Heart left ventricle (tissue), 16 donors: ENCODE results near the gene TNFRSF18. TPM values are rescaled to one million over a fixed set of nuclear protein-coding genes. Genes with fewer than 3 reads are reported as not detected.

Experiments
- ATAC-seq, 4 donors: fragments of 200-7000 bp; cut with Tn5 transposase; one replicate each; pipeline ENCODE4 v1.9.1; 2020 to 2022; ENCODE audit warnings: moderate library complexity in 4 of 4, mild to moderate bottlenecking in 3 of 4, moderate number of reproducible peaks in 1 of 4
- DNase-seq, 5 donors: peaks; one replicate each; pipeline ENCODE4 v3.0.0-alpha.2; 2020
- H3K27ac ChIP-seq, 12 donors: fragments of 200-600 bp; sonication (generic) in 4 of 12; one replicate each; pipeline versions ENCODE4 v1.5.0 to v1.8.0; 2016 to 2022; ENCODE audit warnings: mild to moderate bottlenecking in 2 of 12
- H3K27me3 ChIP-seq, 9 donors: fragments of 200-600 bp; sonication (generic) in 2 of 9; one replicate each; pipeline versions ENCODE4 v1.5.1 to v1.8.0; 2016 to 2022; ENCODE audit warnings: mild to moderate bottlenecking in 3 of 9
- H3K36me3 ChIP-seq, 9 donors: fragments of 200-600 bp; sonication (generic) in 2 of 9; one replicate each; pipeline versions ENCODE4 v1.5.0 to v1.8.0; 2018 to 2022; ENCODE audit warnings: mild to moderate bottlenecking in 2 of 9
- H3K4me1 ChIP-seq, 12 donors: fragments of 200-600 bp; sonication (generic) in 4 of 12; one replicate each; pipeline versions ENCODE4 v1.5.0 to v1.8.0; 2016 to 2022; ENCODE audit warnings: mild to moderate bottlenecking in 3 of 12
- H3K4me3 ChIP-seq, 12 donors: fragments of 200-600 bp; sonication (generic) in 4 of 12; one replicate each; pipeline versions ENCODE4 v1.5.0 to v1.8.0; 2017 to 2022; ENCODE audit warnings: mild to moderate bottlenecking in 9 of 12, moderate library complexity in 4 of 12
- H3K9me3 ChIP-seq, 12 donors: fragments of 200-600 bp; sonication (generic) in 4 of 12; one replicate each; pipeline versions ENCODE4 v1.5.0 to v1.8.0; 2016 to 2022; ENCODE audit warnings: mild to moderate bottlenecking in 1 of 12
- CTCF ChIP-seq, 12 donors: fragments of 200-600 bp; sonication (generic) in 4 of 12; IDR thresholded peaks; one replicate each; pipeline versions ENCODE4 v1.5.0 to v1.8.0; 2018 to 2022; ENCODE audit warnings: antibody characterized with exemption in 12 of 12, mild to moderate bottlenecking in 5 of 12
- POLR2A ChIP-seq, 2 donors: fragments of 450-650 bp; IDR thresholded peaks; one replicate each; pipeline ENCODE4 v1.6.1; 2017; ENCODE audit warnings: antibody characterized with exemption in 2 of 2, mild to moderate bottlenecking in 2 of 2, moderate library complexity in 2 of 2
- WGBS, 4 donors: extraction: QIAGEN DNeasy Blood & Tissue Kit in 2 of 4; methylation state at CpG; one replicate each; pipeline versions ENCODE4 v1.1.5 to v1.1.7; 2013 to 2018; 5-methylcytosine and 5-hydroxymethylcytosine counted together
- intact Hi-C, 10 donors: fragments of 100-400 bp; cut with DNase I; formaldehyde crosslinking; loops; one replicate each; pipeline versions ENCODE4 v1.11.1 to v1.14.2; 2022
- polyA plus RNA-seq, 2 donors: library from polyadenylated mRNA; stranded (reverse); fragments of 200-250 nt; gene quantifications; one replicate each; pipeline ENCODE4 v1.2.3, GENCODE V29; 2013
- total RNA-seq, 9 donors: library from RNA; depleted of rRNA in 2 of 9; stranded (reverse); fragments of >200 nt in 2 of 9; fragmentation: NEBNext Ultra II Directional in 3 of 9; extraction: Animal tissue kit (Norgen Biotek cat#: 25700) in 3 of 9; gene quantifications; one replicate each; pipeline versions ENCODE4 v1.1.0 to v1.2.4, GENCODE V29; 2016 to 2023
- donor health status: ischemic (EF 13 %, LVEDD 7.1; RV severe dilation, severe dysfunction).
- donor health status: healthy with polysubstance abuse.
- donor health status: DM: no; HTN: yes; CAD: no.
- donor health status: DM: no; HTN: no; CAD: no.
- donor health status: ischemic (EF 25% LVEDD 6.9; RV normal size, moderate dysfunction).
- donor health status: ischemic (EF 25% LVEDD 5.7; RV mildly dilated, moderate dysfunction).
- donor health status: healthy.
- donor health status: DM: yes; HTN: yes; CAD: no.
- donor health status: ischemic (EF 35%, LVEDD 5.7; RV mildly dilated, moderate dysfunction).
- donor health status: nonischemic (EF 11% LVEDD 7.7; RV severe dilation, severe dysfunction).
- donor health status: DM: yes; HTN: yes; CAD: no.
- donor health status: PGD.
- donor health status: ischemic (EF 29% LVEDD 5.4; RV normal size, mild dysfunction).
- donor health status: nonischemic (EF 23%, LVEDD 6.1; RV moderate dilation, normal function).

TNFRSF18 gene
- total and polyA plus RNA-seq, 11 donors, result 0.24 to 0.93 (median 0.77) TPM; not detected in 8

GRCh38 chr1:1164701-1165451 is 41.5 kb downstream of the TNFRSF18 start:
- H3K27ac ChIP-seq, result no peak overlapping the region
- intact Hi-C loops, result loop anchor here in 1 of 10 donors (5.0 kb wide), 2 partner anchors 33 to 37 kb away; no protein-coding TSS in a partner anchor
- H3K9me3 ChIP-seq, result no peaks in the 10 kb centered on the region
- ATAC-seq (no peak), DNase-seq (peak in 1 of 5 donors; percentile 18)
- peaks cover 22 to 84% (median 50%) of the 10 kb centered on the region in 9 donors for H3K27me3 ChIP-seq
- TF ChIP-seq POLR2A (IDR thresholded peaks at IDR 0.05) (no peak), CTCF (IDR thresholded peaks at IDR 0.05) (no peak)
- H3K4me3 ChIP-seq, result no peak overlapping the region
- H3K36me3 ChIP-seq, result no peaks in the 10 kb centered on the region
- WGBS, 4 donors, result 52 to 75% (median 53%) methylated on average over 33 to 48 of the region's 48 CpGs
- H3K4me1 ChIP-seq, result no peaks in the 10 kb centered on the region

GRCh38 chr1:1164361-1164700 is 42.1 kb downstream of the TNFRSF18 start:
- H3K4me3 ChIP-seq, result no peak overlapping the region
- ATAC-seq (no peak), DNase-seq (no peak)
- peaks cover 22 to 79% (median 45%) of the 10 kb centered on the region in 9 donors for H3K27me3 ChIP-seq
- no peaks in the 10 kb centered on the region for H3K9me3 ChIP-seq
- WGBS, 4 donors, result 62 to 75% (median 67%) methylated on average over 17 to 26 of the region's 26 CpGs
- H3K4me1 ChIP-seq, result no peaks in the 10 kb centered on the region
- intact Hi-C loops, result loop anchor here in 1 of 10 donors (5.0 kb wide), 1 partner anchor 38 kb away; no protein-coding TSS in a partner anchor
- TF ChIP-seq POLR2A (IDR thresholded peaks at IDR 0.05) (no peak), CTCF (IDR thresholded peaks at IDR 0.05) (no peak)
- H3K36me3 ChIP-seq, result no peaks in the 10 kb centered on the region
- no peak overlapping the region for H3K27ac ChIP-seq

GRCh38 chr1:1163538-1164070 is 42.8 kb downstream of the TNFRSF18 start:
- ATAC-seq, result no peak
- Histone ChIP-seq H3K27me3 (peaks cover 18 to 73% (median 41%) of the 10 kb centered on the region in 9 donors), H3K36me3 (no peaks in the 10 kb centered on the region), H3K4me1 (peaks cover 0 to 3% (median 3%) of the 10 kb centered on the region in 12 donors), H3K4me3 (no peak overlapping the region), H3K27ac (no peak overlapping the region), H3K9me3 (no peaks in the 10 kb centered on the region)
- TF ChIP-seq POLR2A (IDR thresholded peaks at IDR 0.05) (no peak), CTCF (IDR thresholded peaks at IDR 0.05) (no peak)
- WGBS, 4 donors, result 90 to 93% (median 92%) methylated on average over 26 to 33 of the region's 33 CpGs
- intact Hi-C loops, result loop anchor here in 1 of 10 donors (5.0 kb wide), 1 partner anchor 39 kb away; no protein-coding TSS in a partner anchor
- no peak for DNase-seq
